Panc1 (cell line): ENCODE results near the gene FNIP1. TPM values are rescaled to one million over a fixed set of nuclear protein-coding genes. Genes with fewer than 3 reads are reported as not detected.

ENCODE experiments used
- ATAC-seq: fragments of 200-7000 bp; cut with Tn5 transposase; 2 replicates; pipeline ENCODE4 v1.9.1; 2020; ENCODE audit warnings: mild to moderate bottlenecking, moderate library complexity
- BruUV-seq: library from RNA; stranded (reverse); fragments of 400-500 nt; replicated peaks from 2 replicates; lab custom pipeline; 2021; lab: Mats Ljungman, UMichigan
- CTCF ChIA-PET: fragments of 300-600 bp; sonication (Branson Sonifier 250); formaldehyde crosslinking; loops from one replicate; lab custom pipeline; 2022; ENCODE audit warnings: antibody characterized with exemption; lab: Charles Lee
- POLR2A ChIA-PET: fragments of 300-600 bp; sonication (Branson Sonifier 250); formaldehyde crosslinking; loops from one replicate; lab custom pipeline; 2022; ENCODE audit warnings: antibody characterized with exemption; lab: Charles Lee
- DNase-seq: peaks from one replicate; pipeline ENCODE4 v3.0.0-alpha.2; 2010; ENCODE audit warnings: low read depth, low spot score
- H3K27ac ChIP-seq: 2 replicates; pipeline ENCODE4 v1.5.1; 2011; ENCODE audit warnings: mild to moderate bottlenecking, low read length, inconsistent platforms
- H3K27me3 ChIP-seq: fragments of 200-500 bp; sonication (Bioruptor generic); 2 replicates; pipeline ENCODE4 v1.6.0; 2014; ENCODE audit warnings: low read length, inconsistent platforms; ENCODE audit not compliant: control insufficient read depth, insufficient read depth
- H3K36me3 ChIP-seq: fragments of 200-500 bp; sonication (Bioruptor generic); 2 replicates; pipeline ENCODE4 v1.5.1; 2014; ENCODE audit warnings: inconsistent platforms, mild to moderate bottlenecking, low read length, moderate library complexity; ENCODE audit not compliant: control insufficient read depth, insufficient read depth
- H3K4me1 ChIP-seq: 2 replicates; pipeline ENCODE4 v1.5.1; 2011; ENCODE audit warnings: inconsistent platforms, mild to moderate bottlenecking, low read length, moderate library complexity; ENCODE audit not compliant: control insufficient read depth, insufficient read depth
- H3K4me3 ChIP-seq, 2 experiments: 2 replicates each; pipeline ENCODE4 v1.5.1; 2011 to 2012; ENCODE audit warnings: low read depth in 2 of 2, low read length in 2 of 2, mild to moderate bottlenecking in 2 of 2, inconsistent platforms in 1 of 2, moderate library complexity in 1 of 2
- H3K9me3 ChIP-seq: fragments of 200-500 bp; sonication (Bioruptor generic); 2 replicates; pipeline ENCODE4 v1.5.1; 2014; ENCODE audit warnings: low read depth, mild to moderate bottlenecking, inconsistent platforms, low read length, moderate library complexity; ENCODE audit not compliant: control insufficient read depth, insufficient read depth
- POLR2AphosphoS5 ChIP-seq: IDR thresholded peaks from 2 replicates; pipeline ENCODE4 v1.6.1; 2012; ENCODE audit warnings: mild to moderate bottlenecking, low read depth, low read length, moderate library complexity
- REST ChIP-seq, 2 experiments: IDR thresholded peaks; 2 replicates each; pipeline ENCODE4 v1.6.1; 2011 to 2012; ENCODE audit warnings: low read depth in 2 of 2, control low read depth in 1 of 2, low read length in 1 of 2, mild to moderate bottlenecking in 1 of 2, moderate library complexity in 1 of 2; ENCODE audit not compliant: insufficient read depth in 1 of 2
- SIN3A ChIP-seq: IDR thresholded peaks from 2 replicates; pipeline ENCODE4 v1.6.1; 2012; ENCODE audit warnings: low read depth, mild to moderate bottlenecking, low read length, moderate library complexity, borderline replicate concordance; ENCODE audit not compliant: insufficient read depth
- TCF7L2 ChIP-seq: IDR thresholded peaks from 2 replicates; pipeline ENCODE4 v1.6.1; 2011; ENCODE audit warnings: mild to moderate bottlenecking, low read depth, low read length, inconsistent platforms
- in situ Hi-C: cut with HindIII; loops from 2 replicates; pipeline ENCODE4 v1.10.0; 2016; ENCODE audit warnings: low sequenced_read_pairs, low pct_unique_long_range_greater_than_20kb
- intact Hi-C: fragments of 100-400 bp; cut with micrococcal nuclease; formaldehyde crosslinking; loops from one replicate; pipeline ENCODE4 v1.10.0; 2022; ENCODE audit not compliant: unreplicated experiment
- total RNA-seq: library from RNA; stranded (reverse); gene quantifications from one replicate; pipeline ENCODE4 v1.2.1, GENCODE V29; 2021; ENCODE audit not compliant: unreplicated experiment
- TF ChIP-seq, protein P1 (sequence below): fragments of 450-650 bp; IDR thresholded peaks from 2 replicates; pipeline ENCODE4 v1.5.1; 2017; ENCODE audit warnings: mild to moderate bottlenecking

The FNIP1 gene
- total RNA-seq, 1 experiment from 2014 or later, result 48.3 TPM

GRCh38 chr5:131654309-131654708 is 142.5 kb downstream of the FNIP1 start:
- no peak for TF ChIP-seq POLR2AphosphoS5
- no peak for TF ChIP-seq TCF7L2
- TF ChIP-seq SIN3A, result no peak
- TF ChIP-seq, protein P1, sequence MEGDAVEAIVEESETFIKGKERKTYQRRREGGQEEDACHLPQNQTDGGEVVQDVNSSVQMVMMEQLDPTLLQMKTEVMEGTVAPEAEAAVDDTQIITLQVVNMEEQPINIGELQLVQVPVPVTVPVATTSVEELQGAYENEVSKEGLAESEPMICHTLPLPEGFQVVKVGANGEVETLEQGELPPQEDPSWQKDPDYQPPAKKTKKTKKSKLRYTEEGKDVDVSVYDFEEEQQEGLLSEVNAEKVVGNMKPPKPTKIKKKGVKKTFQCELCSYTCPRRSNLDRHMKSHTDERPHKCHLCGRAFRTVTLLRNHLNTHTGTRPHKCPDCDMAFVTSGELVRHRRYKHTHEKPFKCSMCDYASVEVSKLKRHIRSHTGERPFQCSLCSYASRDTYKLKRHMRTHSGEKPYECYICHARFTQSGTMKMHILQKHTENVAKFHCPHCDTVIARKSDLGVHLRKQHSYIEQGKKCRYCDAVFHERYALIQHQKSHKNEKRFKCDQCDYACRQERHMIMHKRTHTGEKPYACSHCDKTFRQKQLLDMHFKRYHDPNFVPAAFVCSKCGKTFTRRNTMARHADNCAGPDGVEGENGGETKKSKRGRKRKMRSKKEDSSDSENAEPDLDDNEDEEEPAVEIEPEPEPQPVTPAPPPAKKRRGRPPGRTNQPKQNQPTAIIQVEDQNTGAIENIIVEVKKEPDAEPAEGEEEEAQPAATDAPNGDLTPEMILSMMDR, result no peak
- TF ChIP-seq REST (IDR thresholded peaks at IDR 0.05; ENCODE audit: insufficient read depth in 1 of 2, low read depth in 2 of 2, low read length in 1 of 2), result no peak
- in situ Hi-C loops, result no loop called here
- DNase-seq (no peak), ATAC-seq (no peak)
- Histone ChIP-seq H3K9me3 (no peaks in the 10 kb centered on the region), H3K27ac (no peak overlapping the region), H3K4me1 (no peaks in the 10 kb centered on the region), H3K36me3 (peaks cover 19% of the 10 kb centered on the region; the same call in 1 of the 2 replicates), H3K27me3 (no peaks in the 10 kb centered on the region), H3K4me3 (no peak overlapping the region)
- POLR2A ChIA-PET, result no interaction called here
- no TSS peak for BruUV-seq
- intact Hi-C loops, result no loop called here
- CTCF ChIA-PET, result no interaction called here

GRCh38 chr5:131649161-131649560 is 147.7 kb downstream of the FNIP1 start:
- CTCF ChIA-PET, result no interaction called here
- intact Hi-C loops, result no loop called here
- no peak for ATAC-seq

More at GRCh38 chr5:131649161-131649560, 147.7 kb downstream of the FNIP1 start:
- no peaks in the 10 kb centered on the region for H3K4me1 ChIP-seq
- no TSS peak for BruUV-seq
- no peak overlapping the region for H3K4me3 ChIP-seq
- in situ Hi-C loops, result no loop called here
- H3K9me3 ChIP-seq, result no peaks in the 10 kb centered on the region
- no peak for DNase-seq
- no peak overlapping the region for H3K27ac ChIP-seq
- H3K27me3 ChIP-seq, result no peaks in the 10 kb centered on the region
- TF ChIP-seq, protein P1, result no peak
- TF ChIP-seq TCF7L2 (no peak), POLR2AphosphoS5 (no peak), SIN3A (no peak), REST (IDR thresholded peaks at IDR 0.05; ENCODE audit: insufficient read depth in 1 of 2, low read depth in 2 of 2, low read length in 1 of 2) (no peak)
- POLR2A ChIA-PET, result no interaction called here
- peaks cover 25% of the 10 kb centered on the region; the same call in 1 of the 2 replicates for H3K36me3 ChIP-seq
